WI38 (cell line): Measurements from ENCODE around the gene CNN1.

Experiments
- H3K4me3 ChIP-seq: 2 replicates; pipeline ENCODE4 v1.5.1; 2011; ENCODE audit warnings: low read depth, mild to moderate bottlenecking, control low read depth, low read length
- CTCF ChIP-seq: IDR thresholded peaks from 2 replicates; pipeline ENCODE4 v1.5.1; 2012; ENCODE audit warnings: low read depth, mild to moderate bottlenecking, control low read depth, low read length

CNN1 gene

GRCh38 chr19:11499220-11499726, 39.4 kb upstream of the CNN1 start:
- no peak overlapping the region for H3K4me3 ChIP-seq

GRCh38 chr19:11499890-11500420, 38.7 kb upstream of the CNN1 start:
- H3K4me3 ChIP-seq = no peak overlapping the region
- no peak for TF ChIP-seq CTCF

More at GRCh38 chr19:11499220-11499726, 39.4 kb upstream of the CNN1 start:
- no peak for TF ChIP-seq CTCF

- TF ChIP-seq CTCF = no peak
- H3K4me3 ChIP-seq = peak overlapping the region; percentile 76
Observed at GRCh38 chr19:11504502-11505031, 34.1 kb upstream of the CNN1 start.

- H3K4me3 ChIP-seq = peak overlapping the region; percentile 76
- TF ChIP-seq CTCF = no peak
Observed at GRCh38 chr19:11505032-11505503, 33.6 kb upstream of the CNN1 start.

- TF ChIP-seq CTCF = no peak
- peak within 1 kb of the TSS; percentile 76 for H3K4me3 ChIP-seq
Observed at GRCh38 chr19:11505504-11506100, 33.0 kb upstream of the CNN1 start, which contains the start of gene ZNF653. Gene ZNF653 (minus strand): TSS chr19:11505839. CDS start chr19:11505786, 53 bp downstream.

- H3K4me3 ChIP-seq = peak overlapping the region; percentile 76
- TF ChIP-seq CTCF = no peak
Observed at GRCh38 chr19:11506101-11506555, 32.5 kb upstream of the CNN1 start.

- H3K4me3 ChIP-seq = no peak overlapping the region
- TF ChIP-seq CTCF = no peak
Observed at GRCh38 chr19:11506967-11507366, 31.7 kb upstream of the CNN1 start.
